Naive thymus-derived CD4-positive, alpha-beta T cell (primary cell): ENCODE data around the gene MON2. TPM values are rescaled to one million over a fixed set of nuclear protein-coding genes. Genes with fewer than 3 reads are reported as not detected.

Experiments used
- ATAC-seq: fragments of 150-1000 bp; cut with Tn5 transposase; 2 replicates; pipeline ENCODE4 v1.10.0; 2021; ENCODE audit warnings: mild to moderate bottlenecking, moderate library complexity
- CTCF ChIA-PET: fragments of 350-600 bp; sonication (Branson Sonifier 250); formaldehyde crosslinking; loops from one replicate; lab custom pipeline; 2021; ENCODE audit warnings: antibody characterized with exemption; lab: Charles Lee
- POLR2A ChIA-PET: fragments of 350-600 bp; sonication (Branson Sonifier 250); formaldehyde crosslinking; loops from one replicate; lab custom pipeline; 2021; ENCODE audit warnings: antibody characterized with exemption, inconsistent platforms; lab: Charles Lee
- DNase-seq, 9 donors: peaks; one replicate each; pipeline versions ENCODE4 v3.0.0 to v3.0.0-alpha.2; 2020 to 2022; ENCODE audit warnings: mixed read lengths in 1 of 9
- H3K27ac ChIP-seq: one replicate; pipeline ENCODE4 v1.7.0; 2013; ENCODE audit warnings: mild to moderate bottlenecking, low read depth, low read length, moderate library complexity
- H3K27me3 ChIP-seq, 2 donors: one replicate each; pipeline ENCODE4 v1.7.0; 2013; ENCODE audit warnings: low read length in 2 of 2, mild to moderate bottlenecking in 2 of 2, moderate library complexity in 2 of 2; ENCODE audit not compliant: control insufficient read depth in 2 of 2, insufficient read depth in 2 of 2
- H3K36me3 ChIP-seq, 3 experiments: 1 replicate in 2 of 3; 2 replicates in 1 of 3; pipeline ENCODE4 v1.7.0; 2013; ENCODE audit warnings: low read length in 3 of 3, mild to moderate bottlenecking in 3 of 3, moderate library complexity in 1 of 3; ENCODE audit not compliant: insufficient read depth in 3 of 3, control insufficient read depth in 2 of 3
- H3K4me1 ChIP-seq, 2 donors: one replicate each; pipeline ENCODE4 v1.7.0; 2013; ENCODE audit warnings: low read length in 2 of 2, mild to moderate bottlenecking in 2 of 2, moderate library complexity in 1 of 2; ENCODE audit not compliant: control insufficient read depth in 2 of 2, insufficient read depth in 2 of 2
- H3K4me3 ChIP-seq: 2 replicates; pipeline ENCODE4 v1.7.0; 2013; ENCODE audit warnings: mild to moderate bottlenecking, low read length
- H3K9me3 ChIP-seq, 3 experiments: 1 replicate in 2 of 3; 2 replicates in 1 of 3; pipeline ENCODE4 v1.7.0; 2013; ENCODE audit warnings: low read length in 3 of 3; ENCODE audit not compliant: control insufficient read depth in 2 of 3
- H3K27ac Mint-ChIP-seq, 9 donors: one replicate each; pipeline ENCODE4 v1.8.0; 2020 to 2022; ENCODE audit warnings: mixed read lengths in 9 of 9, mild to moderate bottlenecking in 8 of 9, moderate library complexity in 5 of 9, inconsistent platforms in 2 of 9
- H3K27me3 Mint-ChIP-seq, 5 donors: one replicate each; pipeline ENCODE4 v1.8.0; 2021 to 2022; ENCODE audit warnings: mixed read lengths in 5 of 5, mild to moderate bottlenecking in 1 of 5
- H3K36me3 Mint-ChIP-seq, 5 donors: one replicate each; pipeline ENCODE4 v1.8.0; 2020 to 2022; ENCODE audit warnings: mixed read lengths in 5 of 5, mild to moderate bottlenecking in 3 of 5, inconsistent platforms in 1 of 5
- H3K4me1 Mint-ChIP-seq, 7 donors: one replicate each; pipeline ENCODE4 v1.8.0; 2020 to 2022; ENCODE audit warnings: mixed read lengths in 7 of 7, mild to moderate bottlenecking in 3 of 7, inconsistent platforms in 1 of 7
- H3K4me3 Mint-ChIP-seq, 10 donors: one replicate each; pipeline ENCODE4 v1.8.0; 2020 to 2022; ENCODE audit warnings: mild to moderate bottlenecking in 10 of 10, mixed read lengths in 10 of 10, moderate library complexity in 6 of 10, inconsistent platforms in 2 of 10
- H3K9me3 Mint-ChIP-seq, 11 donors: one replicate each; pipeline ENCODE4 v1.8.0; 2020 to 2022; ENCODE audit warnings: mixed read lengths in 11 of 11, mild to moderate bottlenecking in 4 of 11, inconsistent platforms in 1 of 11, moderate library complexity in 1 of 11
- intact Hi-C, 2 donors: fragments of 100-400 bp; cut with micrococcal nuclease; formaldehyde crosslinking; loops; one replicate each; pipeline ENCODE4 v1.15.1; 2023
- polyA plus RNA-seq, 2 donors: library from polyadenylated mRNA; unstranded; fragments of 300-500 nt; fragmentation: Illumina TruSeq; gene quantifications; one replicate each; pipeline ENCODE4 v1.2.3, GENCODE V29; 2021
- total RNA-seq, 6 experiments: library from RNA in 5 of 6; stranded (reverse) in 5 of 6; gene quantifications; 1 replicate in 5 of 6; 2 replicates in 1 of 6; pipeline ENCODE4 v1.2.3 and lab custom pipeline; 2021 to 2026

The MON2 gene
- total and polyA plus RNA-seq, 7 experiments from 2014 or later = 18.2 to 96.3 (median 68.5) TPM

- H3K4me3 Mint-ChIP-seq = no peak overlapping the region
- no peaks in the 10 kb centered on the region for H3K9me3 Mint-ChIP-seq
- peaks cover 0 to 8% (median 0%) of the 10 kb centered on the region in 3 experiments for H3K36me3 ChIP-seq
- no peak overlapping the region for H3K27ac ChIP-seq
- H3K36me3 Mint-ChIP-seq = peaks cover 0 to 8% (median 0%) of the 10 kb centered on the region in 5 donors
- ChIA-PET POLR2A (interaction anchor here (0.8 kb wide), 1 partner anchor 350 kb away, joined by 3 read pairs; no protein-coding TSS in a partner anchor), CTCF (interaction anchor here (1.3 to 1.9 kb wide), 2 partner anchors 184 to 193 kb away, joined by 3 to 7 read pairs; no protein-coding TSS in a partner anchor)
- intact Hi-C loops = loop anchor here in 1 of 2 donors (10.0 kb wide), 3 partner anchors 108 to 1848 kb away; partner anchors contain the start of genes TBK1 and XPOT
- no peaks in the 10 kb centered on the region for H3K27me3 Mint-ChIP-seq
- peaks cover 10 to 34% (median 26%) of the 10 kb centered on the region in 7 donors for H3K4me1 Mint-ChIP-seq
- no peaks in the 10 kb centered on the region for H3K9me3 ChIP-seq
- no peak overlapping the region for H3K4me3 ChIP-seq
- no peaks in the 10 kb centered on the region for H3K27me3 ChIP-seq
- no peak for DNase-seq
- peaks cover 12% of the 10 kb centered on the region in 2 donors for H3K4me1 ChIP-seq
- H3K27ac Mint-ChIP-seq = no peak overlapping the region
- no peak for ATAC-seq
Measured at GRCh38 chr12:62606654-62607053, 140.0 kb downstream of the MON2 start.

GRCh38 chr12:62613081-62613480 lies 146.5 kb downstream of the MON2 start:
- peaks cover 0 to 7% (median 0%) of the 10 kb centered on the region in 5 donors for H3K36me3 Mint-ChIP-seq
- POLR2A ChIA-PET = interaction anchor here (0.9 to 4.6 kb wide), 2 partner anchors 10 to 70 kb away, joined by 3 to 21 read pairs; no protein-coding TSS in a partner anchor

GRCh38 chr12:62618319-62618718 lies 151.7 kb downstream of the MON2 start:
- no peak for DNase-seq
- Histone ChIP-seq H3K36me3 (no peaks in the 10 kb centered on the region), H3K4me1 (no peaks in the 10 kb centered on the region), H3K27me3 (no peaks in the 10 kb centered on the region), H3K4me3 (no peak overlapping the region), H3K9me3 (no peaks in the 10 kb centered on the region), H3K27ac (no peak overlapping the region)
- no peak for ATAC-seq
- H3K27me3 Mint-ChIP-seq = no peaks in the 10 kb centered on the region
- POLR2A ChIA-PET = no interaction called here
- intact Hi-C loops = no loop called here
- H3K9me3 Mint-ChIP-seq = no peaks in the 10 kb centered on the region
- no peak overlapping the region for H3K4me3 Mint-ChIP-seq
- no peak overlapping the region for H3K27ac Mint-ChIP-seq
- CTCF ChIA-PET = no interaction called here
- H3K36me3 Mint-ChIP-seq = peaks cover 0 to 5% (median 0%) of the 10 kb centered on the region in 5 donors
- H3K4me1 Mint-ChIP-seq = peaks cover 0 to 1% (median 0%) of the 10 kb centered on the region in 7 donors

More at GRCh38 chr12:62613081-62613480, 146.5 kb downstream of the MON2 start:
- no peaks in the 10 kb centered on the region for H3K9me3 Mint-ChIP-seq
- CTCF ChIA-PET = interaction anchor here (0.6 kb wide), 1 partner anchor 121 kb away, joined by 3 read pairs; no protein-coding TSS in a partner anchor
- no peaks in the 10 kb centered on the region for H3K27me3 Mint-ChIP-seq
- no peak for ATAC-seq
- peaks cover 0 to 1% (median 0%) of the 10 kb centered on the region in 7 donors for H3K4me1 Mint-ChIP-seq
- no peak overlapping the region for H3K4me3 Mint-ChIP-seq
- Histone ChIP-seq H3K9me3 (no peaks in the 10 kb centered on the region), H3K4me1 (no peaks in the 10 kb centered on the region), H3K4me3 (no peak overlapping the region), H3K36me3 (no peaks in the 10 kb centered on the region), H3K27me3 (no peaks in the 10 kb centered on the region), H3K27ac (no peak overlapping the region)
- intact Hi-C loops = no loop called here
- no peak overlapping the region for H3K27ac Mint-ChIP-seq
- DNase-seq = no peak

- H3K27ac ChIP-seq = no peak overlapping the region
- CTCF ChIA-PET = no interaction called here
- peaks cover 0 to 5% (median 0%) of the 10 kb centered on the region in 5 donors for H3K36me3 Mint-ChIP-seq
- no peaks in the 10 kb centered on the region for H3K27me3 Mint-ChIP-seq
- H3K36me3 ChIP-seq = no peaks in the 10 kb centered on the region
- no peaks in the 10 kb centered on the region for H3K9me3 Mint-ChIP-seq
- H3K27me3 ChIP-seq = no peaks in the 10 kb centered on the region
- ATAC-seq (no peak), DNase-seq (no peak)
- H3K4me3 ChIP-seq = no peak overlapping the region
- H3K4me1 Mint-ChIP-seq = peaks cover 0 to 1% (median 0%) of the 10 kb centered on the region in 7 donors
- POLR2A ChIA-PET = no interaction called here
- no peaks in the 10 kb centered on the region for H3K4me1 ChIP-seq
- no peak overlapping the region for H3K4me3 Mint-ChIP-seq
- no peaks in the 10 kb centered on the region for H3K9me3 ChIP-seq
- H3K27ac Mint-ChIP-seq = no peak overlapping the region
- intact Hi-C loops = no loop called here
Measured at GRCh38 chr12:62618930-62619329, 152.3 kb downstream of the MON2 start.

GRCh38 chr12:62621101-62621638 lies 154.5 kb downstream of the MON2 start:
- Histone ChIP-seq H3K9me3 (no peaks in the 10 kb centered on the region), H3K4me1 (no peaks in the 10 kb centered on the region), H3K27ac (no peak overlapping the region), H3K36me3 (no peaks in the 10 kb centered on the region), H3K4me3 (no peak overlapping the region), H3K27me3 (no peaks in the 10 kb centered on the region)
- DNase-seq (no peak), ATAC-seq (no peak)
- Mint-ChIP-seq H3K27me3 (peaks cover 0 to 7% (median 0%) of the 10 kb centered on the region in 5 donors), H3K27ac (no peak overlapping the region), H3K4me3 (no peak overlapping the region), H3K36me3 (peaks cover 0 to 3% (median 0%) of the 10 kb centered on the region in 5 donors), H3K4me1 (peaks cover 0 to 4% (median 0%) of the 10 kb centered on the region in 7 donors), H3K9me3 (no peaks in the 10 kb centered on the region)
- intact Hi-C loops = no loop called here
- POLR2A ChIA-PET = no interaction called here
- CTCF ChIA-PET = no interaction called here

- Histone ChIP-seq H3K4me1 (no peaks in the 10 kb centered on the region), H3K9me3 (no peaks in the 10 kb centered on the region), H3K36me3 (no peaks in the 10 kb centered on the region), H3K27ac (no peak overlapping the region), H3K27me3 (no peaks in the 10 kb centered on the region), H3K4me3 (no peak overlapping the region)
- no peaks in the 10 kb centered on the region for H3K9me3 Mint-ChIP-seq
- intact Hi-C loops = no loop called here
- ATAC-seq (no peak), DNase-seq (no peak)
- H3K4me3 Mint-ChIP-seq = no peak overlapping the region
- no peaks in the 10 kb centered on the region for H3K36me3 Mint-ChIP-seq
- ChIA-PET CTCF (no interaction called here), POLR2A (no interaction called here)
- H3K4me1 Mint-ChIP-seq = peaks cover 0 to 4% (median 0%) of the 10 kb centered on the region in 7 donors
- no peak overlapping the region for H3K27ac Mint-ChIP-seq
- peaks cover 0 to 14% (median 2%) of the 10 kb centered on the region in 5 donors for H3K27me3 Mint-ChIP-seq
Measured at GRCh38 chr12:62622177-62622576, 155.6 kb downstream of the MON2 start.

GRCh38 chr12:62625228-62625627 lies 158.6 kb downstream of the MON2 start:
- Mint-ChIP-seq H3K4me1 (peaks cover 0 to 3% (median 0%) of the 10 kb centered on the region in 7 donors), H3K27me3 (peaks cover 27 to 44% (median 29%) of the 10 kb centered on the region in 5 donors), H3K4me3 (no peak overlapping the region), H3K36me3 (peaks cover 0 to 4% (median 3%) of the 10 kb centered on the region in 5 donors), H3K27ac (no peak overlapping the region), H3K9me3 (no peaks in the 10 kb centered on the region)
- Histone ChIP-seq H3K4me1 (no peaks in the 10 kb centered on the region), H3K27ac (no peak overlapping the region), H3K27me3 (no peaks in the 10 kb centered on the region), H3K4me3 (no peak overlapping the region), H3K36me3 (no peaks in the 10 kb centered on the region), H3K9me3 (no peaks in the 10 kb centered on the region)
- CTCF ChIA-PET = no interaction called here
- intact Hi-C loops = no loop called here
- DNase-seq (no peak), ATAC-seq (peak; percentile 36)
- POLR2A ChIA-PET = no interaction called here
